Measurements from ENCODE around the gene OSBP.

Gene OSBP

GRCh38 chr11:59600636-59601035 is 14.9 kb downstream of the OSBP start:
- H4K91ac ChIP-seq (ENCODE audit: low read length) = no peak overlapping the region
- no peak overlapping the region for H2BK120ac ChIP-seq (ENCODE audit: low read depth, low read length)
- no peaks in the 10 kb centered on the region for H3K4me1 ChIP-seq (ENCODE audit: control insufficient read depth, insufficient read depth, low read depth, low read length)
- peaks cover 41% of the 10 kb centered on the region for H3K79me1 ChIP-seq (replicated peaks; ENCODE audit: low read length, poor library complexity, severe bottlenecking)
- H4K8ac ChIP-seq (ENCODE audit: low read length) = no peak overlapping the region
- H3K4me2 ChIP-seq (ENCODE audit: low read length, poor library complexity, severe bottlenecking) = no peak overlapping the region
- no peak overlapping the region for H3K23ac ChIP-seq (ENCODE audit: low read length in 2 of 2)
- H2AK5ac ChIP-seq (ENCODE audit: low read length, severe bottlenecking) = no peak overlapping the region
- H3K9ac ChIP-seq (ENCODE audit: low read length) = no peak overlapping the region
- H3K27me3 ChIP-seq (ENCODE audit: control insufficient read depth in 1 of 2, insufficient read depth in 1 of 2, low read length in 2 of 2) = no peaks in the 10 kb centered on the region
- no peak overlapping the region for H3K4me3 ChIP-seq (ENCODE audit: insufficient read depth in 1 of 2, low read depth in 1 of 2, low read length in 2 of 2)
- no peak overlapping the region for H3K14ac ChIP-seq (ENCODE audit: low read length in 2 of 2)
- H3K27ac ChIP-seq (ENCODE audit: low read length, poor library complexity, severe bottlenecking) = no peak overlapping the region
- H2BK5ac ChIP-seq (ENCODE audit: low read depth, low read length, poor library complexity, severe bottlenecking) = no peak overlapping the region
- H3K18ac ChIP-seq (ENCODE audit: low read depth in 1 of 2, low read length in 2 of 2) = no peak overlapping the region
- no peak for DNase-seq
- no peak overlapping the region for H2BK15ac ChIP-seq (ENCODE audit: low read depth, poor library complexity, severe bottlenecking)
- WGBS = 96% methylated on average over 4 of the region's 4 CpGs
- no peak overlapping the region for H2AFZ ChIP-seq (ENCODE audit: low read depth, low read length)
- H2BK12ac ChIP-seq (ENCODE audit: low read length in 2 of 2) = no peak overlapping the region
- no peaks in the 10 kb centered on the region for H3K9me3 ChIP-seq (ENCODE audit: control insufficient read depth, low read length)
- H3K4ac ChIP-seq (ENCODE audit: low read depth in 1 of 2, low read length in 2 of 2) = no peak overlapping the region
- peaks cover 61 to 95% of the 10 kb centered on the region in 2 experiments for H3K36me3 ChIP-seq (ENCODE audit: control insufficient read depth in 1 of 2, insufficient read depth in 2 of 2, low read depth in 1 of 2, low read length in 2 of 2)

- no peak overlapping the region for H2BK12ac ChIP-seq (ENCODE audit: low read length in 2 of 2)
- H3K4ac ChIP-seq (ENCODE audit: low read depth in 1 of 2, low read length in 2 of 2) = no peak overlapping the region
- no peak for DNase-seq
- H3K27me3 ChIP-seq (ENCODE audit: control insufficient read depth in 1 of 2, insufficient read depth in 1 of 2, low read length in 2 of 2) = no peaks in the 10 kb centered on the region
- H3K36me3 ChIP-seq (ENCODE audit: control insufficient read depth in 1 of 2, insufficient read depth in 2 of 2, low read depth in 1 of 2, low read length in 2 of 2) = peaks cover 61 to 95% of the 10 kb centered on the region in 2 experiments
- H2AK5ac ChIP-seq (ENCODE audit: low read length, severe bottlenecking) = no peak overlapping the region
- no peak overlapping the region for H2BK120ac ChIP-seq (ENCODE audit: low read depth, low read length)
- H4K8ac ChIP-seq (ENCODE audit: low read length) = no peak overlapping the region
- H3K14ac ChIP-seq (ENCODE audit: low read length in 2 of 2) = no peak overlapping the region
- H2BK15ac ChIP-seq (ENCODE audit: low read depth, poor library complexity, severe bottlenecking) = no peak overlapping the region
- H3K4me1 ChIP-seq (ENCODE audit: control insufficient read depth, insufficient read depth, low read depth, low read length) = no peaks in the 10 kb centered on the region
- no peak overlapping the region for H2BK5ac ChIP-seq (ENCODE audit: low read depth, low read length, poor library complexity, severe bottlenecking)
- no peak overlapping the region for H3K9ac ChIP-seq (ENCODE audit: low read length)
- H3K23ac ChIP-seq (ENCODE audit: low read length in 2 of 2) = no peak overlapping the region
- H3K18ac ChIP-seq (ENCODE audit: low read depth in 1 of 2, low read length in 2 of 2) = no peak overlapping the region
- H2AFZ ChIP-seq (ENCODE audit: low read depth, low read length) = no peak overlapping the region
- H3K9me3 ChIP-seq (ENCODE audit: control insufficient read depth, low read length) = no peaks in the 10 kb centered on the region
- no peak overlapping the region for H3K4me2 ChIP-seq (ENCODE audit: low read length, poor library complexity, severe bottlenecking)
- H3K79me1 ChIP-seq (replicated peaks; ENCODE audit: low read length, poor library complexity, severe bottlenecking) = peaks cover 43% of the 10 kb centered on the region
- H4K91ac ChIP-seq (ENCODE audit: low read length) = no peak overlapping the region
- WGBS = 100% methylated on average over 2 of the region's 2 CpGs
- no peak overlapping the region for H3K4me3 ChIP-seq (ENCODE audit: insufficient read depth in 1 of 2, low read depth in 1 of 2, low read length in 2 of 2)
- H3K27ac ChIP-seq (ENCODE audit: low read length, poor library complexity, severe bottlenecking) = no peak overlapping the region
Observed at GRCh38 chr11:59600234-59600633, 15.3 kb downstream of the OSBP start.

GRCh38 chr11:59598961-59599360 is 16.6 kb downstream of the OSBP start:
- no peaks in the 10 kb centered on the region for H3K27me3 ChIP-seq (ENCODE audit: control insufficient read depth in 1 of 2, insufficient read depth in 1 of 2, low read length in 2 of 2)
- H4K8ac ChIP-seq (ENCODE audit: low read length) = no peak overlapping the region
- no peak overlapping the region for H3K18ac ChIP-seq (ENCODE audit: low read depth in 1 of 2, low read length in 2 of 2)
- DNase-seq = peak; percentile 8
- H3K79me1 ChIP-seq (replicated peaks; ENCODE audit: low read length, poor library complexity, severe bottlenecking) = peaks cover 41% of the 10 kb centered on the region
- no peak overlapping the region for H2AK5ac ChIP-seq (ENCODE audit: low read length, severe bottlenecking)
- H3K9me3 ChIP-seq (ENCODE audit: control insufficient read depth, low read length) = no peaks in the 10 kb centered on the region
- no peaks in the 10 kb centered on the region for H3K4me1 ChIP-seq (ENCODE audit: control insufficient read depth, insufficient read depth, low read depth, low read length)
- H3K14ac ChIP-seq (ENCODE audit: low read length in 2 of 2) = no peak overlapping the region
- H2BK12ac ChIP-seq (ENCODE audit: low read length in 2 of 2) = no peak overlapping the region
- H3K4me3 ChIP-seq (ENCODE audit: insufficient read depth in 1 of 2, low read depth in 1 of 2, low read length in 2 of 2) = no peak overlapping the region
- no peak overlapping the region for H2BK120ac ChIP-seq (ENCODE audit: low read depth, low read length)
- no CpG with 5 or more reads among the region's 1 CpG for WGBS
- no peak overlapping the region for H3K4me2 ChIP-seq (ENCODE audit: low read length, poor library complexity, severe bottlenecking)
- no peak overlapping the region for H3K23ac ChIP-seq (ENCODE audit: low read length in 2 of 2)
- no peak overlapping the region for H2AFZ ChIP-seq (ENCODE audit: low read depth, low read length)
- peaks cover 53 to 96% of the 10 kb centered on the region in 2 experiments for H3K36me3 ChIP-seq (ENCODE audit: control insufficient read depth in 1 of 2, insufficient read depth in 2 of 2, low read depth in 1 of 2, low read length in 2 of 2)
- no peak overlapping the region for H2BK15ac ChIP-seq (ENCODE audit: low read depth, poor library complexity, severe bottlenecking)
- no peak overlapping the region for H3K9ac ChIP-seq (ENCODE audit: low read length)
- no peak overlapping the region for H3K27ac ChIP-seq (ENCODE audit: low read length, poor library complexity, severe bottlenecking)
- H4K91ac ChIP-seq (ENCODE audit: low read length) = no peak overlapping the region
- H2BK5ac ChIP-seq (ENCODE audit: low read depth, low read length, poor library complexity, severe bottlenecking) = no peak overlapping the region
- no peak overlapping the region for H3K4ac ChIP-seq (ENCODE audit: low read depth in 1 of 2, low read length in 2 of 2)

GRCh38 chr11:59584294-59584693 is 31.3 kb downstream of the OSBP start:
- H3K14ac ChIP-seq (ENCODE audit: low read length in 2 of 2) = no peak overlapping the region
- H3K4me3 ChIP-seq (ENCODE audit: insufficient read depth in 1 of 2, low read depth in 1 of 2, low read length in 2 of 2) = no peak overlapping the region
- H4K8ac ChIP-seq (ENCODE audit: low read length) = no peak overlapping the region
- no peak overlapping the region for H2AK5ac ChIP-seq (ENCODE audit: low read length, severe bottlenecking)
- H3K79me1 ChIP-seq (replicated peaks; ENCODE audit: low read length, poor library complexity, severe bottlenecking) = peaks cover 8% of the 10 kb centered on the region
- H2BK15ac ChIP-seq (ENCODE audit: low read depth, poor library complexity, severe bottlenecking) = no peak overlapping the region
- no peak overlapping the region for H2BK5ac ChIP-seq (ENCODE audit: low read depth, low read length, poor library complexity, severe bottlenecking)
- no peaks in the 10 kb centered on the region for H3K4me1 ChIP-seq (ENCODE audit: control insufficient read depth, insufficient read depth, low read depth, low read length)
- DNase-seq = no peak
- 97% methylated on average over 2 of the region's 2 CpGs for WGBS
- H3K36me3 ChIP-seq (ENCODE audit: control insufficient read depth in 1 of 2, insufficient read depth in 2 of 2, low read depth in 1 of 2, low read length in 2 of 2) = peaks cover 39 to 72% of the 10 kb centered on the region in 2 experiments
- H3K4ac ChIP-seq (ENCODE audit: low read depth in 1 of 2, low read length in 2 of 2) = no peak overlapping the region
- no peak overlapping the region for H2BK12ac ChIP-seq (ENCODE audit: low read length in 2 of 2)
- no peak overlapping the region for H2AFZ ChIP-seq (ENCODE audit: low read depth, low read length)
- no peak overlapping the region for H3K23ac ChIP-seq (ENCODE audit: low read length in 2 of 2)
- H3K27ac ChIP-seq (ENCODE audit: low read length, poor library complexity, severe bottlenecking) = no peak overlapping the region
- no peaks in the 10 kb centered on the region for H3K27me3 ChIP-seq (ENCODE audit: control insufficient read depth in 1 of 2, insufficient read depth in 1 of 2, low read length in 2 of 2)
- H2BK120ac ChIP-seq (ENCODE audit: low read depth, low read length) = no peak overlapping the region
- H3K9me3 ChIP-seq (ENCODE audit: control insufficient read depth, low read length) = peaks cover 10% of the 10 kb centered on the region
- H4K91ac ChIP-seq (ENCODE audit: low read length) = no peak overlapping the region
- H3K9ac ChIP-seq (ENCODE audit: low read length) = no peak overlapping the region
- H3K4me2 ChIP-seq (ENCODE audit: low read length, poor library complexity, severe bottlenecking) = no peak overlapping the region
- H3K18ac ChIP-seq (ENCODE audit: low read depth in 1 of 2, low read length in 2 of 2) = no peak overlapping the region

All from mesenchymal stem cell (in vitro differentiated cells and primary cell).